Activated T-cell treated with anti-CD3 and anti-CD28 coated beads, Interleukin-2, amount 50 U/mL, for 72 hours (primary cell): ENCODE results near the gene CARS1. TPM values are rescaled to one million over a fixed set of nuclear protein-coding genes. Genes with fewer than 3 reads are reported as not detected.

ENCODE experiments used
- ATAC-seq, 2 donors: fragments of 150-1000 bp; cut with Tn5 transposase; replicated peaks in 1 of 2; 2 replicates each; pipeline ENCODE4 v1.10.0; 2021; ENCODE audit warnings: moderate library complexity in 2 of 2, mild to moderate bottlenecking in 1 of 2
- DNase-seq, 2 donors: peaks; one replicate each; pipeline ENCODE4 v3.0.0; 2021 to 2022; ENCODE audit warnings: mixed read lengths in 1 of 2
- H3K27ac Mint-ChIP-seq: one replicate; pipeline ENCODE4 v1.8.0; 2022; ENCODE audit warnings: mild to moderate bottlenecking, moderate library complexity, mixed read lengths
- H3K27me3 Mint-ChIP-seq: one replicate; pipeline ENCODE4 v1.8.0; 2022; ENCODE audit warnings: low read depth, mixed read lengths
- H3K36me3 Mint-ChIP-seq, 2 donors: one replicate each; pipeline ENCODE4 v1.8.0; 2022; ENCODE audit warnings: mixed read lengths in 2 of 2, mild to moderate bottlenecking in 1 of 2; ENCODE audit not compliant: insufficient read depth in 2 of 2
- H3K4me1 Mint-ChIP-seq: one replicate; pipeline ENCODE4 v1.8.0; 2022; ENCODE audit warnings: low read depth, mixed read lengths
- H3K4me3 Mint-ChIP-seq, 2 donors: one replicate each; pipeline ENCODE4 v1.8.0; 2022; ENCODE audit warnings: mild to moderate bottlenecking in 2 of 2, mixed read lengths in 2 of 2, moderate library complexity in 2 of 2
- H3K9me3 Mint-ChIP-seq, 2 donors: one replicate each; pipeline ENCODE4 v1.8.0; 2022; ENCODE audit warnings: mixed read lengths in 2 of 2
- total RNA-seq, 2 donors: library from RNA; stranded (reverse); gene quantifications; one replicate each; pipeline ENCODE4 v1.2.3, GENCODE V29; 2022

The CARS1 gene
- total RNA-seq, 2 donors from 2014 or later: 217 to 224 TPM

- no peak overlapping the region for H3K4me3 Mint-ChIP-seq
- ATAC-seq (no peak), DNase-seq (no peak)
- H3K27me3 Mint-ChIP-seq: no peaks in the 10 kb centered on the region
- no peak overlapping the region for H3K27ac Mint-ChIP-seq
- peaks cover 5% of the 10 kb centered on the region for H3K4me1 Mint-ChIP-seq
- no peaks in the 10 kb centered on the region for H3K9me3 Mint-ChIP-seq
- peaks cover 22 to 39% of the 10 kb centered on the region in 2 donors for H3K36me3 Mint-ChIP-seq
Measured at GRCh38 chr11:3001496-3001895, 55.7 kb downstream of the CARS1 start.

- no peaks in the 10 kb centered on the region for H3K27me3 Mint-ChIP-seq
- H3K4me3 Mint-ChIP-seq: no peak overlapping the region
- peak overlapping the region; percentile 22 for H3K27ac Mint-ChIP-seq
- H3K4me1 Mint-ChIP-seq: peaks cover 5% of the 10 kb centered on the region
- peaks cover 19 to 33% of the 10 kb centered on the region in 2 donors for H3K36me3 Mint-ChIP-seq
- ATAC-seq (no peak), DNase-seq (no peak)
- no peaks in the 10 kb centered on the region for H3K9me3 Mint-ChIP-seq
Measured at GRCh38 chr11:3000032-3000961, 56.9 kb downstream of the CARS1 start.

- Mint-ChIP-seq H3K36me3 (peaks cover 17 to 29% of the 10 kb centered on the region in 2 donors), H3K27ac (no peak overlapping the region), H3K4me3 (no peak overlapping the region), H3K4me1 (peaks cover 5% of the 10 kb centered on the region), H3K27me3 (no peaks in the 10 kb centered on the region), H3K9me3 (no peaks in the 10 kb centered on the region)
- ATAC-seq (no peak), DNase-seq (no peak)
Measured at GRCh38 chr11:2999464-2999998, 57.7 kb downstream of the CARS1 start.

- Mint-ChIP-seq H3K4me3 (no peak overlapping the region), H3K9me3 (no peaks in the 10 kb centered on the region), H3K27ac (peak overlapping the region; percentile 27), H3K27me3 (no peaks in the 10 kb centered on the region), H3K4me1 (peaks cover 9% of the 10 kb centered on the region), H3K36me3 (peaks cover 10 to 18% of the 10 kb centered on the region in 2 donors)
- DNase-seq: no peak
- ATAC-seq: no peak
Measured at GRCh38 chr11:2998073-2998850, 59.0 kb downstream of the CARS1 start.

- Mint-ChIP-seq H3K27me3 (no peaks in the 10 kb centered on the region), H3K4me3 (no peak overlapping the region), H3K4me1 (peaks cover 14% of the 10 kb centered on the region), H3K9me3 (no peaks in the 10 kb centered on the region), H3K36me3 (peaks cover 8 to 12% of the 10 kb centered on the region in 2 donors), H3K27ac (no peak overlapping the region)
- ATAC-seq (no peak), DNase-seq (no peak)
Measured at GRCh38 chr11:2997406-2997805, 59.8 kb downstream of the CARS1 start.

- H3K9me3 Mint-ChIP-seq: no peaks in the 10 kb centered on the region
- H3K27ac Mint-ChIP-seq: no peak overlapping the region
- H3K4me3 Mint-ChIP-seq: no peak overlapping the region
- no peaks in the 10 kb centered on the region for H3K27me3 Mint-ChIP-seq
- H3K4me1 Mint-ChIP-seq: peaks cover 14% of the 10 kb centered on the region
- DNase-seq (no peak), ATAC-seq (no peak)
- peaks cover 10 to 13% of the 10 kb centered on the region in 2 donors for H3K36me3 Mint-ChIP-seq
Measured at GRCh38 chr11:2996976-2997375, 60.2 kb downstream of the CARS1 start.

- Mint-ChIP-seq H3K4me3 (no peak overlapping the region), H3K9me3 (no peaks in the 10 kb centered on the region), H3K27me3 (no peaks in the 10 kb centered on the region), H3K4me1 (peaks cover 14% of the 10 kb centered on the region), H3K36me3 (peaks cover 11 to 13% of the 10 kb centered on the region in 2 donors), H3K27ac (peak overlapping the region; percentile 48)
- DNase-seq (no peak), ATAC-seq (no peak)
Measured at GRCh38 chr11:2995893-2996554, 61.2 kb downstream of the CARS1 start.

- peaks cover 19% of the 10 kb centered on the region for H3K4me1 Mint-ChIP-seq
- peaks cover 15 to 18% of the 10 kb centered on the region in 2 donors for H3K36me3 Mint-ChIP-seq
- ATAC-seq (no peak), DNase-seq (no peak)
- H3K27ac Mint-ChIP-seq: no peak overlapping the region
- no peaks in the 10 kb centered on the region for H3K9me3 Mint-ChIP-seq
- no peaks in the 10 kb centered on the region for H3K27me3 Mint-ChIP-seq
- no peak overlapping the region for H3K4me3 Mint-ChIP-seq
Measured at GRCh38 chr11:2995031-2995561, 62.1 kb downstream of the CARS1 start.

- Mint-ChIP-seq H3K36me3 (peaks cover 15 to 21% of the 10 kb centered on the region in 2 donors), H3K4me1 (peaks cover 23% of the 10 kb centered on the region), H3K27ac (no peak overlapping the region), H3K4me3 (peak overlapping the region in 1 of 2 donors; percentile 27), H3K9me3 (no peaks in the 10 kb centered on the region), H3K27me3 (no peaks in the 10 kb centered on the region)
- DNase-seq (no peak), ATAC-seq (no peak)
Measured at GRCh38 chr11:2994336-2994730, 62.9 kb downstream of the CARS1 start.

- no peak for ATAC-seq
- no peak for DNase-seq
- Mint-ChIP-seq H3K36me3 (peaks cover 23 to 34% of the 10 kb centered on the region in 2 donors), H3K9me3 (no peaks in the 10 kb centered on the region), H3K27ac (peak overlapping the region; percentile 90), H3K27me3 (no peaks in the 10 kb centered on the region), H3K4me3 (peak overlapping the region; percentile 90 to 94), H3K4me1 (peaks cover 35% of the 10 kb centered on the region)
Measured at GRCh38 chr11:2992997-2993325, 64.3 kb downstream of the CARS1 start.

- peaks cover 26 to 36% of the 10 kb centered on the region in 2 donors for H3K36me3 Mint-ChIP-seq
- H3K27me3 Mint-ChIP-seq: no peaks in the 10 kb centered on the region
- peak; percentile 95 to 98 for DNase-seq
Measured at GRCh38 chr11:2992234-2992996, 64.8 kb downstream of the CARS1 start, which contains the start of gene NAP1L4. TSS of gene NAP1L4 (minus strand) at chr11:2992329. CDS start at chr11:2979220, 13,109 bp downstream.

More at GRCh38 chr11:2992234-2992996, 64.8 kb downstream of the CARS1 start, which contains the start of gene NAP1L4:
- ATAC-seq: peak; percentile 82 to 83
- Mint-ChIP-seq H3K4me3 (peak within 1 kb of the TSS; percentile 94 to 98), H3K4me1 (peaks cover 41% of the 10 kb centered on the region), H3K27ac (peak within 1 kb of the TSS; percentile 96), H3K9me3 (no peaks in the 10 kb centered on the region)
